ENCODE measurements around the gene PRM3.

PRM3 gene

GRCh38 chr16:11242658-11243057, 30.8 kb downstream of the PRM3 start:
- DNase-seq: no peak

DNA sequence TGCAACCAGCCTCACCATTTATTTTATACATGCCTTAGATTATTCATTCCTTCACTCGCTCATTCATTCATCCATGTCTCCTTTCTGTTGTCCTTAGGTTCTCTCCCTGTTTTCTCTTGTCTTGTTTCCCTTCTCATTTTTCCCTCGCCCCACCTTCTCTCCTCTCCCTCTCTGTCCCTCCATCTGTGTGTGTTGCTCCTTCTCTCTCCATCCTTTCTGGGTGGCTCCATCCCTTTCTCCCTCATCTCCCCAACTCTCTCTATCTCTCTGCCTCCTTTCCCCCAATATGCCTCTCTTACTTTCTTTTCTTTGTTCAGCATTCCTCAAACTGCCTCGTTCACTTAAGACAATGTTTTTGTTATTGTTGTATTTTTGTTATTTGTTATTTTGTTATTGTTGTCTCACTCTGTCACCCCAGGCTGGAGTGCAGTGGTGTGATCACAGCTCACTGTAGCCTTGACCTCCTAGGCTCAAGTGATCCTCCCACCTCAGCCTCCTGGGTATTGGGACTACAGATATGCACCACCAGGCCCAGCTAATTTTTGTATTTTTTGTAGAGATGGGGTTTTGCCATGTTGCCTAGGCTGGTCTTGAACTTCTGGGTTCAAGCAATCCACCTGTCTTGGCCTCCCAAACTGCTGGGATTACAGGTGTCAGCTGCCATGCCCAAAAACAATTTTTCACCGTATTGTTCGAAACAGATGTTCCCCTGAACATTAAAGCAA, 31.8 kb downstream of the PRM3 start:
- DNase-seq: no peak

- DNase-seq: no peak
Observed at GRCh38 chr16:11240636-11241473, 32.6 kb downstream of the PRM3 start.

DNA sequence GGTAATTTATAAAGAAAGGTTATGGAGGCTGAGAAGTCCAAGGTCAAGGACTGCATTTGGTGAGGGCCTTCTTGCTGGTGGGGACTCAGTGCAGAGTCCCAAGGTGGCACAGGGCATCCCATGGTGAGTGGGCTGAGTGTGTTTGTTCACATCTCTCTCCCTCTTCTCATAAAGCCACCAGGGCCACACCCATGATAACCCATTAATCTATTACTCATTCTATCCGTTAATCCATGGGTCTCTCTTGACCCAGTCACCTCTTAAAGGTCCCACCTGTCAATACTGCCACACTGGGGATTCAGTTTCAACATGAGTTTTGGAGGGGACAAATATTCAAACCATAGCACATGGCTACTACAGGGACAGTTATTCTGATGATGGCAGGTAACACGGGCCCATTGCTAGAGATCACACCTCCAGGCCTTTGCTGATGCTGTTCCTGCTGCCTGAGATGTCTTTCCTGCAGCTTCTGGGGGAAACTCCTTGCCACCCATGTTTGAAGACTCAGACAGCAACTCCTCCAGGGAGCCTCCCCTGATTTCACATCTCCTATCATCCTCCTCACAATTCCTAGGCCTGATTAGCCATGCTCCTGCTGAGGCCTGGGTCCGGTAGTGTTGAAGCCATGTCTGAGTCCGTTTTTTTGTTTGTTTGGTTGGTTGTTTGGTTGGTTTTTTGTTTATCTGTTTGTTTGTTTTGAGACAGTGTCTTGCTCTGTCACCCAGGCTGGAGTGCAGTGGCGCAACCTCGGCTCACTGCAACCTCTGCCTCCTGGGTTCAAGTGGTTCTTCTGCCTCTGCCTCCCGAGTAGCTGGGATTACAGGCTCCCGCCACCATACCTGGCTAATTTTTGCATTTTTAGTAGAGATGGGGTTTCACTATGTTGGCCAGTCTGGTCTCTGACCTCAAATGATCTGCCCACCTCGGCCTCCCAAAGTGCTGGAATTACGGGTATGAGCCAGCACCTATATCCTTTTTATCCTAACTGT, 33.5 kb downstream of the PRM3 start:
- no peak for DNase-seq

GRCh38 chr16:11238272-11239202, 34.9 kb downstream of the PRM3 start:
- DNase-seq: no peak

DNA sequence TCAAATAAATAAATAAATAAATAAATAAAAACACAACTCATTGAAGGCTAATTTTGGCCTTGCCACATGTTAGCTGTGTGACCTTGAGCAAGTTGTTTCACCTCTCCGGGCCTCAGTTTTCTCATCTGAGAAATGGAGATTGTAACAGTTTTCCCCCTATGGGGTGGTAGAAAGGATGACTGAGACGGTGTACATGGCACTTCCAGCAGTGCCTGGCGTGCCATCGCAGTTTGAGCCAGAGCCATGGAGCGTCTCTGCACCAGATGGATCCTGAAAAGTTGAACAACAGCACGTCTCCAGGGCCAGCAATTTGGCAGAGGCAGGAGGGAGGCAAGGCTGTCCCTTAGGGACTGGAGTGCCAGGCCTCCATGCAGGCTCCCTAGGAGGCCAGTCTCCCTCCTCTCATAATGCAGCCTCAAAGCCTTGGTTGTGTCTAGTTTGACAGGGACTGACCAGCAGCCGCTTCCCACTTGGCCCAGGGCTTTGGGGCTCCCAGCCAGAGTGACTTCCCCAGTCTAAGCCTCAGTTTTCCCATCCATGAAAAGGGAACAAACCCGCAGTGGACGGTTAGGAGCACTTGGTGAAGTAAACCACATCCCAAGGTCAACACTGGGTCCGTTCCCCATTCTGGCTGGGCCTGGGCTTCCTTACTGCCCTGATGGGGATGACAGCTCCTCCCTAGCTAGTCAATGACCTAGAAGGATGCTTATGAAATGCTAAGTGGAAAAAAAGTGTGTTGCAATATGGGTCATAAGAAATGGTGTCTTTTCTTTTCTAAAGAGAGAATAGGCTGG, 36.8 kb downstream of the PRM3 start:
- no peak for DNase-seq

DNA sequence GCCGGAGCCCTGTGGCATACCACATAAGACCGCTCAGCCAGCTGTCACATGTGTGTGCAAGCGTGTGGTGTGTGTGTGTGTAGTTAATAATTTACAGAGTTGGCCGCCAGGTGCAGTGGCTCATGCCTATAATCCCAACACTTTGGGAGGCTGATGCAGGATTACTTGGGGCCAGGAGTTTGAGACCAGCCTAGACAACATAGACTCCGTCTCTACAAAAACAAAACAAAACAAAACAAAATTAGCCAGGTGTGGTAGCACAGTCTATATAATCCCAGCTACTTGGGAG, 37.8 kb downstream of the PRM3 start:
- no peak for DNase-seq

DNA sequence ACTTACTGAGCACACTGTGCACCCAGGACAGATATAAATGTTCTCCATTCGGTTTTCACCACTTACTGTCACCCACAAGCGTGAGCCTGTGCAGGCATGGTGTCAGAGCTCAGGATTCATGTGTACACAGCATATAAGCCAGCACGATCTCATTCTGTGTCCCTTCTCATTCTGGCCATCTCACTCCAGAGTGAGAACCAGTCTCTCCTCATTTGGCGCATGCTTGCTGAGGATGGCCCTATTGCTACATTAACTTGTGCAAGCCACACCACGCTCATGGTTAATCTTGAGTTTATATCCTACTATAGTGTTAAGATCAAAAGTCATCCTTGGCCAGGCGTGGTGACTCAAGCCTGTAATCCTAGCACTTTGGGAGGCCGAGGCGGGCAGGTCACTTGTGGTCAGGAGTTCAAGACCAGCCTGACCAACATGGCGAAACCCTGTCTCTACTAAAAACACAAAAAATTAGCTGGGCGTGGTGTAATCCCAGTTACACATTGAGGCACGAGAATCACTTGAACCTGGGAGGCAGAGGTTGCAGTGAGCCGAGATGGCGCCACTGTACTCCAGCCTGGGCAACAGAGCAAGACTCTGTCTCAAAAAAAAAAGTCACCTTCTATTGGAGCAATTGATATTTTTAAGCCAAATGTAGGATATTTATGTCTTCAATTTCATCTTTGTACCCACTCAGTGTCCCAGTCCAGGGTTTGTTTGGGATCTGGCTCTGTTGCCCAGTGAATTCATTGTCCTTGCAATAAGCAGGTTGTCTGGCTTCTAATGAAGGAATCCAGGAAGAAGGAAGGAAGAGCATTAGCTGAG, 38.3 kb downstream of the PRM3 start:
- no peak for DNase-seq

DNA sequence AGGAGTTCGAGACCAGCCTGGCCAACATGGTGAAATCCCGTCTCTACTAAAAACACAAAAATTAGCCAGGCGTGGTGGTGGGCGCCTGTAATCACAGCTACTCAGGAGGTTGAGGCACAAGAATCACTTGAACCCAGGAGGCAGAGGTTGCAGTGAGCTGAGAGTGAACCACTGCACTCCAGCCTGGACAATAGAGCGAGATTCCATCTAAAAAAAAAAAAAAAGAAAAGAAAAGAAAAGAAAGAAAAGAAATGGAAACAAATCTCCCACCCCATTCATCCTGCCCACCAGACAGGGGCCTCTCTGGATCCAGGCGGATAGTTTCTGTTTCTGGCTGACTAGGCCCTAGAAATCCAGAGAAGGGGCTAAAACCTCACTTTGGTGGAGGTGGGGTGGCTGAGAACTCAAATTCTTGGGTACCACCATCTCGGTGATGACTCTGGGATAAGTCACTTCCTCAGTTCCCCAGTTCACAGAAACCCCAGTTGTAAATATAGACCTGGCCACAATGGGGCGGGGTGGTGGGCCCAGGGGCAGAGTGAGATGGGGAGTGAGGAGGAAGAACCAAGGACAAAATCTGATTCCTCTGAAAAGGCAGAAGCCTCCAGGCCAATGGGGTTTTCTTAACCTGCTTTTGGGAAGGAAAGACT, 39.6 kb downstream of the PRM3 start:
- peak; percentile 35 for DNase-seq

GRCh38 chr16:11232852-11233726, 40.3 kb downstream of the PRM3 start:
- DNase-seq: peak; percentile 75

- no peak for DNase-seq
Observed at GRCh38 chr16:11232302-11232851, 41.1 kb downstream of the PRM3 start.

GRCh38 chr16:11231367-11231970, 42.0 kb downstream of the PRM3 start:
- DNase-seq: no peak

GRCh38 chr16:11229906-11230305, 43.5 kb downstream of the PRM3 start:
- DNase-seq: no peak

- no peak for DNase-seq
Observed at GRCh38 chr16:11229432-11229831, 44.0 kb downstream of the PRM3 start.

DNA sequence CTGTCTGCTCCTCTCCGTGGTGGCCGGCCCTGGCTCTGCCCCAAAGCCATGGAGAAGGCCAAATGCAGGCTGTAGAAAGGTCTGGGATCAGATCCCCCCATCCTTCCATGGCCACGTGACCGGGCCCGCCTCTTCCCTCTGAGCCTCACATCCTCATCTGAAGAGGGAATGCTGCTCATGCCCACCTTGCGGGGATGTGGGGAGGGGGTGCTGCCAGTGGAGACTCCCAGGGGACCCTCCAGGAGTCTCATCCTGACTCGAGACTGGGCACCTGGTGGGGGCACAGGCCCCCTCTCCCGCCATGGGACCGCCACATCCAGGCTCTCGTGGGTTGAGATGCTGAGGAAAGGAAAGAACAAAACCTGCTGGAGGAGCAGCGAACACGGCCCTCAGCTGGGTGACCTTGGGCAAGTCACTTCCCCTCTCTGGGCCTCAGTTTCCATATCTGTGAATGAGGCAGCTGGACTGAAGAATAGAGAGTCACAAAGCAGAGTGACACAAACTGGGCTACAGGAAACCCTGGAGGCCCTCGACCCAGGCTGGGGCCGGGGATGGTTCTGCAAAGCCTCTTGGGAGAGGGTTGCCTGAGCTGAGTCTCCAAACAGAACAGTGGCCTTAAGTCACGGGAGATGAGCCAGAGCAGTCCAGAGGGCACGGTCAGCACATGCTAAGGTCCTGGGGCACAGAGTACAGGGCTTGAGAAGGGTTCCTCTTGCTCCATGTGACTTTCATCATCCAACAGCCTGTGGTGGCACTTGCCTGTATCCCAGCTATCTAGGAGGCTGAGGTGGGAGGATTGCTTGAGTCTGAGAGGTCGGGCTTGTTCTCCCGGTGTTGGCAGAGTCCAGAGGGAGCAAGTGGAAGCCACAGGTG, 47.5 kb downstream of the PRM3 start:
- no peak for DNase-seq

DNA sequence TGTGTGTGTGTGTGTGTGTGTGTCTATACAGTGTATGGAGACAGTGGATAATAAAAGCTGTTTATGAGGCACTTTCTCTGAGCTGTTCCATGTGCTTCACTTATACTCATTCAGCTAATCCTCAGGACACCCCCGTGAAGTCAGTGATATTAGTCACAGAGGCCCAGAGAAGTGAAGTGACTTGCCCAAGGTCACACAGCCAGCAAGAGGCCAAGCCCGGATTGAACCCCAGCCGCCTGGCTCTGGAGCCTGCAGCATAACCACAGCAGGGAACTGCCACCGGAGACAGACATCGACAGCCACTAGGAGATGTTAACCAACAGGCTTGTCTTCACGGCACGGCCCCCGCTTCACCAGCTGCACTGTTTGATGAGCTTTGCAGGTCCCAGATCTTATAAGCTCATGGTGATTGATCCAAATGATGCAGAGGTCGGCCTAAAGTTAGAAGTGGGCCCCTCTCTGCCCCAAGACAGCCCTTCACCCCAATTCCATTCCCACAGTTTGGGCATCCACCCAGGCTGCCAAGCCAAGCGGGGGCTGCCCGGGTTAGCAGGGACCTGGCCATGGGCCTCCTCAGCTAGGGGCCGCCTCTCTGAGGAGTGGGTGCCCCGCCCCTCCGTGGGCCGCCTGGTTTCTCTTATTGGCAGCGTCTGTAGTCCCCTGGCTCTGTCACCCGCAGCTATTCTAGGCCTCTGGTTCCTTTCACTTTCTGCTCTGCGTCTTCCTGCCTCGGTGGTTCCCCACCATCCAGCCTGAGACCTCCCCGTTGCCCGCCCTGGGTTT, 48.3 kb downstream of the PRM3 start:
- peak; percentile 15 for DNase-seq

All from KG1 (cell line).